ENCODE results near the gene ADCYAP1R1.

Gene ADCYAP1R1

GRCh38 chr7:31043051-31043471 lies 9.0 kb upstream of the ADCYAP1R1 start:
- ATAC-seq (no peak), DNase-seq (no peak)

- no peak for ATAC-seq
- no peak for DNase-seq
These were observed 7.6 kb upstream of the ADCYAP1R1 start for GRCh38 chr7:31044529-31044928.

- DNase-seq = no peak
- ATAC-seq = no peak
These were observed 5.4 kb upstream of the ADCYAP1R1 start for GRCh38 chr7:31046723-31047122.

- DNase-seq (no peak), ATAC-seq (no peak)
These were observed 4.6 kb upstream of the ADCYAP1R1 start for GRCh38 chr7:31047313-31048146.

GRCh38 chr7:31049005-31049765 lies 2.9 kb upstream of the ADCYAP1R1 start:
- ATAC-seq = no peak
- no peak for DNase-seq

- no peak for ATAC-seq
These were observed 356 bp downstream of the ADCYAP1R1 start for GRCh38 chr7:31052487-31052840.

GRCh38 chr7:31052841-31053601 lies 913 bp downstream of the ADCYAP1R1 start:
- DNase-seq (no peak), ATAC-seq (no peak)

More at GRCh38 chr7:31052487-31052840, 356 bp downstream of the ADCYAP1R1 start:
- no peak for DNase-seq

GRCh38 chr7:31053986-31054385 lies 1.9 kb downstream of the ADCYAP1R1 start:
- no peak for ATAC-seq
- DNase-seq = no peak

GRCh38 chr7:31054608-31055278 lies 2.6 kb downstream of the ADCYAP1R1 start:
- no peak for DNase-seq

GRCh38 chr7:31055471-31055870 lies 3.4 kb downstream of the ADCYAP1R1 start:
- DNase-seq (no peak), ATAC-seq (no peak)

More at GRCh38 chr7:31054608-31055278, 2.6 kb downstream of the ADCYAP1R1 start:
- no peak for ATAC-seq

- ATAC-seq (no peak), DNase-seq (no peak)
These were observed 4.8 kb downstream of the ADCYAP1R1 start for GRCh38 chr7:31056775-31057346.

GRCh38 chr7:31058122-31058521 lies 6.0 kb downstream of the ADCYAP1R1 start:
- ATAC-seq (no peak), DNase-seq (no peak)

GRCh38 chr7:31058688-31059087 lies 6.6 kb downstream of the ADCYAP1R1 start:
- DNase-seq = no peak
- ATAC-seq = no peak

GRCh38 chr7:31059551-31059950 lies 7.4 kb downstream of the ADCYAP1R1 start:
- DNase-seq = no peak
- ATAC-seq = no peak

GRCh38 chr7:31061185-31061584 lies 9.1 kb downstream of the ADCYAP1R1 start:
- DNase-seq (no peak), ATAC-seq (no peak)

GRCh38 chr7:31062746-31063435 lies 10.8 kb downstream of the ADCYAP1R1 start:
- ATAC-seq = no peak
- DNase-seq = no peak

- DNase-seq = no peak
- ATAC-seq = no peak
These were observed 13.0 kb downstream of the ADCYAP1R1 start for GRCh38 chr7:31065021-31065593.

GRCh38 chr7:31065840-31066239 lies 13.7 kb downstream of the ADCYAP1R1 start:
- ATAC-seq (no peak), DNase-seq (no peak)

- DNase-seq = no peak
- no peak for ATAC-seq
These were observed 14.5 kb downstream of the ADCYAP1R1 start for GRCh38 chr7:31066516-31067130.

- ATAC-seq (no peak), DNase-seq (no peak)
These were observed 15.4 kb downstream of the ADCYAP1R1 start for GRCh38 chr7:31067491-31067890.

Data from stimulated activated naive CD8-positive, alpha-beta T cell treated with anti-CD3 and anti-CD28 coated beads, Interleukin-15, Interleukin-2, amounts not matched to agents 100 U/mL and 50 U/mL, for 24 hours (primary cell).